Inflammatory macrophage treated with lipopolysaccharide for 1 hour (primary cell): ENCODE results near the gene OOSP4B.
"Not testable (repeated sequence)": the region's sequence is repeated elsewhere in the genome, so short reads cannot be mapped to it uniquely, and the experiment has no call there.

Experiments
- DNase-seq, 2 donors: peaks; one replicate each; pipeline ENCODE4 v3.0.0-alpha.2; 2020 to 2022

The OOSP4B gene

DNA sequence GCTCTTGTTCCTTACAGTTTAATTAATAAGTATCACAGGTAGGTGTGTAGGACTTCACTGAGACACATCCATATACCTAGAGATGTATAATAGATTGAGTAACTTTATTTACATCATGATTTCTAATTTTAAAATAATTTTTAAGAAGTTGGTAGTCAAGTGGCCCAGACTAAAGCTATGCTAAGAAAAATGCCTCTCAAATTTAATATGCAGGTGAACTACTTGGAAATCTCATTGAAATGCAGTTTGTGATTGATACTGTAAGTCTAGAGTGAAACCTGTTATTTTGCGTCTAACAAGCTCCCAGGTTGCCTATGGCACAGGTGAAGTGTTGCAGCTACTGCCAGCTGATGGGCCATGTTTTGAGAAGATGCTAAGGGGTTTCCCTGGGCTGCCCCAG lies at the start of gene OOSP4B:
Gene OOSP4B (plus strand): TSS at position 301 of the 400 bp plus-strand sequence.
- DNase-seq, result no peak

DNA sequence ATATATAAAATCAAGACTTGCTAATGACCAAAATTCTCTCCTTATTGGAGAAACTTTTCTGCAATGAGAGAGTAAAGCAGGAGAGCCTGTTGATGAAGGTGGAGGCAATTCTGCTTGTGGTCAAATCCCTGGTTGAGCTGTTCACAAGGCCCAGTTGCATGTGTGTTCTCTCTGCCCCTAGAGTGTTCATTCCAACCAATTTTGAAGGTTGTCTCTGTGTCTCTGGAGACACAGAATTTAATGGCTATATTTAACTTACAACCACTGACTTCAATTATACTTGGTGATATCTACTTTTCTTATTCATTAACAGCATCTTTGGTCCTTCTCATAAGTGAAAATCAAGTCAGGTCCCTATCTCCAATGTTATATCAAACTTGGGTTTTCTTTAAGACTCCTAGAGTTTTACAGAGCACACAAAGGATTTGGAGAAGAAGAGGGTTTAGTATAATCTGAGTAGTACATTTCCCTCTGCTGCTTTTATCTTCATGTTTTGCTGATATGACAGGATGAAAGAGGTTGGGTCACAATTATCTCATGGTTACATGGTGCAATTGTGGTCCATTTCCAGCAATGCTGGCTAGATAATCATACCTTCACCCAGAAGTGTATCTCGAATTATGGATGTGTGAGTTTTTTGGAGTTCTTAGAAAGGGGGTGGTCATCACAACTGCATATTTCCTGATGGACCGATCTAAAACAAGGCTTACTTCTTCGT lies 49.1 kb upstream of the OOSP4B start:
- no peak for DNase-seq

DNA sequence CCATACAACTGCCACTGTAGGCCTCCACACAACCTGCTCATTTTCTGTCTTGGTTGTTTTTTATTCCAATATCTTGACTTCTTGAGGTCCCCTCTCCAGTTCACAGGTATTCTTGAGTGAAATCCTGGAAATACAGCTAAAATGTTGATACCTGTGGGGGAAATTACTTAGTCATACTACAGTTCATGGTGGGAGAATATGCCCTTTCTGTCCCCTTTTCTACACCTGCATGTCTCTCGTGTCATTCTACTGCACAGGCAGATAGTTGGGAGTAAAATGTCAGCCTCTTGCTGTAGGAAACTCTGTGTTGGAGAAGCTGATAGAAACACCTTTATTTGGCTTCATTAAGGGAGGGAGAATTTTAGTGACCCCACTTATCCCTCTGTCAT lies 48.6 kb upstream of the OOSP4B start:
- no peak for DNase-seq

GRCh38 chr11:59973097-59973496 lies 43.9 kb upstream of the OOSP4B start:
- no peak for DNase-seq

DNA sequence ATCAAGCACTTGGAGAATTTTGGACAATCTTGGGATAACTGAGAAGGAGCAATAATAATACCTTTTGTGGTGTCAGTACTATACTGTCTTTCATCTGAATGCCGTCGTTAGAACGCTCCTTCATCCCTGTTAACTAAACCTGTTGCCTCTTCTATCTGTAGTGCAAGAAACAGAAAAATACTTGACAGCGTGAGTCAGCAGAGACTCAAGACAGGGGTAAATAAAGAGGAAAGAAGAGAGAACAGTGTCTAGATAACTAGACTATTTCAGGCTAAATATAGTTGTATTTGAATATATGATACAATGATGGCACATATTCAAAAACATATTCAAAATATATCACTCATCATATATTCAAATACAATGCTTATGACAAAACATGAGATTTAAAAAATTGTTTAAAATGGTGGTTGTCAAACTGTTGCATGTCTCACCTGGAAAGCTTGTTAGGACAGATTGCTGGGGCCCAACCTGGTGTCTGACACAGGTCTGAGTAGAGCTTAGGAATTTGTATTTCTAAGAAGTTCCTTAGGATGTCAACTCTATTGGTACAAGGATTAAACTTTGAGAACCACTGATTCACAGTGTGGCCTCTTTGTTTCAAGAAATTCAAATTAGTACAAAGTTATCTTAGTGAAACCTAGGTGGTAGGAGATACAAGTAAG lies 35.7 kb upstream of the OOSP4B start:
- DNase-seq, result no peak

DNA sequence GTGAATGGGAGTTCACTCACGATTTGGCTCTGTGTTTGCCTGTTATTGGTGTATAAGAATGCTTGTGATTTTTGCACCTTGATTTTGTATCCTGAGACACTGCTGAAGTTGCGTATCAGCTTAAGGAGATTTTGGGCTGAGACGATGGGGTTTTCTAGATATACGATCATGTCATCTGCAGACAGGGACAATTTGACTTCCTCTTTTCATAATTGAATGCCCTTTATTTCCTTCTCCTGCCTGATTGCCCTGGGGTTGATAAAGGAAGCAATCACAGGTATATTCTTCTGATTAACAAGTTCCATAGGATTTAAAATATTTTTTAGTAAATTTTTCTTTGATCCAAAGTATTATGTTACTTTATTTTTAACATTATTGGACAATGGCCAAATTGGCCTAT lies 34.9 kb upstream of the OOSP4B start:
- DNase-seq, result not testable (repeated sequence)

DNA sequence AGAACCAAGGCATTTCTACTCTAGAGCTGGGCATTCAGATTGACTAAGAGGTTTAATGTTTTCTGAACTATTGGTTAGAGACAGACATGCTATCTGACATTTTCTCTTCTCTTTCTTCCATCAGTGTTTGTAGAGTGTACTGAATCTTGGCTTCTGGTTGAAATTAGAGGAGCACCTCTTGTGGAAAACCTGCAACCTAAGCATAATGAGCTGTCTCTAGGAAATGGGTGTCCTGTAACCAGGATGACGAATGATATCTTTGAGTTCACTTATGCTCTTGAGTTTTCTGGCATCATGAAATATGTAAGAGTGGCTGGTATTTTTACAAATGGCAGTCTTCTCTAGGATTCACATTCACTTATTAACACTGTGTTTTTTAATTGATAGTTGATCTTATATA lies 33.8 kb upstream of the OOSP4B start:
- DNase-seq, result no peak

- no peak for DNase-seq
Measured at GRCh38 chr11:59984368-59984767, 32.6 kb upstream of the OOSP4B start.

DNA sequence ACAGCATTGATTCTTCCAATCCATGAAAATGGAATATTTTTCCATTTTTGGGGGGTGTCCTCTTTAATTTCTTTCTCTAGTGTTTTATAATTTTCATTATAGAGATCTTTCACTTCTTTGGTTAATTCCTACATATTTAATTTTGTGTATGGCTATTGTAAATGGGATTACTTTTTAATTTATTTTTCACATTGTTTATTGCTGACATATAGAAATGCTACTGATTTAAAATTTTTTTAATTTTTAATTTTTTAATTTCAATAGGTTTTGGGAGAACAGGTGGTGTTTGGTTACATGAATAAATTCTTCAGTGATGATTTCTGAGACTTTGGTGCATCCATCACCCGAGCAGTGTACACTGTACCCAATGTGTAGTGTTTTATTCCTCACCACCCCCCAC lies 26.6 kb upstream of the OOSP4B start:
- DNase-seq, result no peak

GRCh38 chr11:59992425-59992824 lies 24.6 kb upstream of the OOSP4B start:
- no peak for DNase-seq

GRCh38 chr11:59997800-59998199 lies 19.2 kb upstream of the OOSP4B start:
- DNase-seq, result no peak

DNA sequence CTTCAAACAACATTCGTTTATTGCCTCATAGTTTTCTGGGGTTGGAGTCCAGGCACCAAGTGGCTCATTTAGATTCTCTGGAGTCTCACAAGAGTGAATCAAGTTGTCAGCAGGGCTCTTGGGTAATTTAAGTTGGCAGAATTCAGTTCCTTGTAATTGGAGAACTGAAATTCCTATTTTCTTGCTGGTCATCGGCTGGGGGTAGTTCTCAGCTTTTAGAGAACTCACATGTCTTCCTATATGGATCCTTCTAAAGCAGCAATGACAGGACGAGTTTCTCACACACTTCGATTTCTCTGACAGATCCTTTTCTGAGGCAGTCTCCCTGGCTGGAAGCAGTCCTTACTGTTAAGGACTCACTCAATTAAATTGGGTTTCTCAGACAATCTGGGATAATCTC lies 17.3 kb upstream of the OOSP4B start:
- DNase-seq, result no peak

- DNase-seq, result no peak
Measured at GRCh38 chr11:60003729-60004128, 13.3 kb upstream of the OOSP4B start.

DNA sequence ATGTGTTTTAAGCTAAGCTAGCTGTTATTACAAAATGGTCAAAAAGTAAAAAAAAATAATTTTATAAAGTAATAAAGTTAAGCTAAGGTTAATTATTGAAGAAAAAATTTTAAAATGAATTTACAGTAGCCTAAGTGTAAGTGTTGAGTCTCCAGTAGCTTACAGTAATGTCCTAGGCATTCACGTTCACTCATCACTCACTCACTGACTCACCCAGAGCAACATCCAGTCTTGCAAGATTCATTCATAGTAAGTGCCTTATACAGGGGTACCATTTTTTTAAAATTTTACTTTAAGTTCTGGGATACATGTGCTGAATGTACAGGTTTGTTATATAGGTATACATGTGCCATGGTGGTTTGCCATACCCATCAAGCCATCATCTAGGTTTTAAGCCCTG lies 11.6 kb upstream of the OOSP4B start:
- no peak for DNase-seq

- DNase-seq, result no peak
Measured at GRCh38 chr11:60018058-60018457, 1.1 kb downstream of the OOSP4B start.

- not testable (repeated sequence) for DNase-seq
Measured at GRCh38 chr11:60020376-60020775, 3.4 kb downstream of the OOSP4B start.

GRCh38 chr11:60029015-60029632 lies 12.1 kb downstream of the OOSP4B start:
- DNase-seq, result no peak

DNA sequence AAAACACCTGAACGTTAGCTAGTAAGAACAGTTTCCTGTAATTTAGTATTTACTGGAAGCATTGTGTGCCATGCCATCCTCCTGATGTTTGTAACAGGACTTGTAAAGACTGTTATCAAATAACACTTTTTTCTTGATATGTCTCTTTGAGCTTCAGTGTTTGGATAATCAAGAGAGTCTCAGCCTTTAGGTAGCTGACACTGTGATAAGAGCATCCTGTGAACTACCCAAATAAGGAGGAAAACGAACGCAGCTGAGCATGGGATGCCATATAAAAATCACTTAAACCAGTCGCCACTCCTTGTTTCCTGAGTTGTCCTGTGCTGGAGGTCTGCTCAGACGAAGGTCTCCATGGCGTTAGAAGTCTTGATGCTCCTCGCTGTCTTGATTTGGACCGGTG lies 23.1 kb downstream of the OOSP4B start, which contains the start of gene OOSP2:
Gene OOSP2 (plus strand): TSS at position 301 of the 400 bp plus-strand sequence. CDS start 51 bp downstream, at position 352.
- DNase-seq, result no peak

- DNase-seq, result not testable (repeated sequence)
Measured at GRCh38 chr11:60050422-60050821, 33.4 kb downstream of the OOSP4B start.

GRCh38 chr11:60050839-60051238 lies 33.9 kb downstream of the OOSP4B start:
- not testable (repeated sequence) for DNase-seq

GRCh38 chr11:60056349-60056969 lies 39.5 kb downstream of the OOSP4B start, which contains the start of gene MS4A3:
Gene MS4A3, plus strand, starts transcription at chr11:60056665. Its CDS starts 4,496 bp downstream, at chr11:60061161.
- peak; percentile 48 to 73 for DNase-seq

DNA sequence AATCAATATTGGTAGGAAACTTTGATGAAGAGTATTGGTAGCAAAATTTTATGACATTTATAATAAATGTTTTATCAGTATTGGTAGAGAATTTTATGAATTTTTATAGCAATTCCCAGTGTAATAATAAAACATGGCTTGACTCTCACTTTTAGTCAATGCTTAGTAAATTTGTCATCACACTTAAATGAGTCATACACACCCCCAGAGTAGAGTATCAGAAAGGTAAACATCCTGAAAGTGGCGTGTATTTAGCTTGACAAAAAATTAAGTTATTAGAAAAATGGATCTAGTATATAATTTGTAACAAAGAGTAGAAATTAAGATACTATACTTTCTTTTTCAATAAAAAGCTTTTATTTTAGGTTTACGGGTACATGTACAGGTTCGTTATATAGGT lies 42.1 kb downstream of the OOSP4B start:
- no peak for DNase-seq

- DNase-seq, result peak; percentile 36 to 42
Measured at GRCh38 chr11:60059521-60060240, 42.7 kb downstream of the OOSP4B start.
